Measurements from ENCODE around the gene SLC38A6.

The SLC38A6 gene

GRCh38 chr14:60946773-60947172 is 34.3 kb upstream of the SLC38A6 start:
- TF ChIP-seq CTCF (IDR thresholded peaks at IDR 0.05; ENCODE audit: insufficient read depth, low read depth, low read length, missing control alignments), result no peak
- no peak for DNase-seq (ENCODE audit: low read depth)
- no peak overlapping the region for H3K4me3 ChIP-seq (ENCODE audit: low read length)

DNA sequence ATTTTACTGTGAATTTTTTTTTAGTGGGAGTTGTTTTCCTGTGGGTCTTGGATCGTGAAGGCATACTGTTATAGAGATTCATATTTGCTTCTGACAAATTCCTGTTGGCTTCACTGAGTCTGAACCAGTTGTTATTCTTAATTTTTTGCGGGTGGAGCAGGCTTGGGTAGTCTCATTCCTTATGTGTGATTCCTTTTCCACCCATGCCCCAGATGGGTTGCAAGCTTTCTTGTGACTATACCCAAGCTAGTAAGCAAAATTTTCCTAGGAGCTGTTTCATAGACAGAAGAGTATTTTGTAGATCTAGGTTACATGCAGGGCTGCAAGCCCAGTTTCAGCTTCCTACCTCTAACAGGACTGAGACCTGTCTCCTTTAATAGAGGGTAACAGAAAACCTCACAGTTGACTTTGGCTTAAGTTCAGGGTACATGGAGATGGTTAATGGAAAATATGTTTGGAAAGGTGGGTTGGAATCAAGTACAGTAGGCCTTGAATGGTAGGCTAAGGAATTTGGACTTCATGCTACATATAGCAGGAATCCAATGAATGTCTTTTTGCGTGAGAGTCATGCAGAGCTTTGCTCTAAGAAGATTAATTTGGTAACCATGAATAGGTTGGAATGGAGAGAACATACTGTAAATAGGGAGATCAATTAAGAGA is 29.1 kb upstream of the SLC38A6 start:
- TF ChIP-seq CTCF (IDR thresholded peaks at IDR 0.05; ENCODE audit: insufficient read depth, low read depth, low read length, missing control alignments), result no peak
- DNase-seq (ENCODE audit: low read depth), result no peak
- H3K4me3 ChIP-seq (ENCODE audit: low read length), result no peak overlapping the region

- no peak for DNase-seq (ENCODE audit: low read depth)
- H3K4me3 ChIP-seq (ENCODE audit: low read length), result no peak overlapping the region
- no peak for TF ChIP-seq CTCF (IDR thresholded peaks at IDR 0.05; ENCODE audit: insufficient read depth, low read depth, low read length, missing control alignments)
Observed at GRCh38 chr14:60956202-60956601, 24.8 kb upstream of the SLC38A6 start.

- H3K4me3 ChIP-seq (ENCODE audit: low read length), result no peak overlapping the region
- no peak for DNase-seq (ENCODE audit: low read depth)
- no peak for TF ChIP-seq CTCF (IDR thresholded peaks at IDR 0.05; ENCODE audit: insufficient read depth, low read depth, low read length, missing control alignments)
Observed at GRCh38 chr14:60956632-60957031, 24.4 kb upstream of the SLC38A6 start.

- TF ChIP-seq CTCF (IDR thresholded peaks at IDR 0.05; ENCODE audit: insufficient read depth, low read depth, low read length, missing control alignments), result no peak
- DNase-seq (ENCODE audit: low read depth), result no peak
- H3K4me3 ChIP-seq (ENCODE audit: low read length), result no peak overlapping the region
Observed at GRCh38 chr14:60958146-60958545, 22.9 kb upstream of the SLC38A6 start.

DNA sequence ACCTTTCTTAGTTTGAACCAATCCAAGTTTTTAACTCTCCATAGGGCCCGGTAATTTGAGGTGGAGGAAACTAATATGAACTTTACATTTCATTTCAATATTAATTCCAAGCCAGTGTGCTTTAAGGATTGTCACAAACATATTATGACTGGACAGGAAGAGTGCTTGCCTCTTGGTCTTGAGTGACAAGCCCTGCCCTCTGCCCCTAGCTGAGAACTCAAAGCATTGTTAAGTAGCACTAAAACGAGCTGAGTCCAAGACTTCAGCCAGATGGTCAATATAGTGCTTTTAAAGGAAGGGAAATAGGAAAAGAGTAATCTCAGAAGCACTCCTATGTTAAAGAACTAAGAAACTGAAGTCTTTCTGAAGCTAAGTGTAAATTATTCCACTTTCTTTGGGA is 17.3 kb upstream of the SLC38A6 start:
- no peak for DNase-seq (ENCODE audit: low read depth)
- no peak for TF ChIP-seq CTCF (IDR thresholded peaks at IDR 0.05; ENCODE audit: insufficient read depth, low read depth, low read length, missing control alignments)
- no peak overlapping the region for H3K4me3 ChIP-seq (ENCODE audit: low read length)

GRCh38 chr14:60964904-60965303 is 16.1 kb upstream of the SLC38A6 start:
- H3K4me3 ChIP-seq (ENCODE audit: low read length), result no peak overlapping the region
- no peak for TF ChIP-seq CTCF (IDR thresholded peaks at IDR 0.05; ENCODE audit: insufficient read depth, low read depth, low read length, missing control alignments)
- DNase-seq (ENCODE audit: low read depth), result no peak
